Peyer's patch (tissue), 4 donors: ENCODE data around the gene NEK4.

Experiments used
- POLR2A ChIP-seq, 2 donors: fragments of 450-650 bp; IDR thresholded peaks; one replicate each; pipeline ENCODE4 v1.5.1; 2017; ENCODE audit warnings: antibody characterized with exemption in 2 of 2, mild to moderate bottlenecking in 2 of 2, moderate library complexity in 2 of 2
- TF ChIP-seq, protein P1 (sequence below), 6 experiments: fragments of 450-650 bp in 4 of 6; fragments of 200-600 bp in 2 of 6; sonication (generic) in 1 of 6; IDR thresholded peaks; one replicate each; pipeline ENCODE4 v1.5.1; 2017 to 2019; ENCODE audit warnings: antibody characterized with exemption in 6 of 6, mild to moderate bottlenecking in 3 of 6, moderate library complexity in 1 of 6

DNA sequence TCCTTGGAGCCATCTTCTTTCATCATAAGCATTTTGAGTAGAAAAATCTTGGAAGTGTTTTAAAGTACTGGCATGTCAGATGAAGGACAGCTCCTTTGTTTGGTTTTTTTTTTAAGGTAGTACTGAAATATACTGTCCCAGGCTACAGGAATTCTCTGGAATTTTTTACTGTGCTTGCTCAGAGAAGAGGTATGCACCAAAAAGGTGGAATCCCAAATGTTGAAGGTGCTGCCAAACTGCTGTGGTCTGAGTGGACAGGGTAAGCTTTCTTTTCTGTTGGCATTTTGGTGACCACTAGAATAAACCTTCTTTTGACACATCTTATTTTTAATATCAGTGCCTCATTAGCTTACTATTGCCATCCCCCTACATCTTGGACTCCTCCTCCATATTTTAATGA is 77.7 kb downstream of the NEK4 start:
- TF ChIP-seq, protein P1, sequence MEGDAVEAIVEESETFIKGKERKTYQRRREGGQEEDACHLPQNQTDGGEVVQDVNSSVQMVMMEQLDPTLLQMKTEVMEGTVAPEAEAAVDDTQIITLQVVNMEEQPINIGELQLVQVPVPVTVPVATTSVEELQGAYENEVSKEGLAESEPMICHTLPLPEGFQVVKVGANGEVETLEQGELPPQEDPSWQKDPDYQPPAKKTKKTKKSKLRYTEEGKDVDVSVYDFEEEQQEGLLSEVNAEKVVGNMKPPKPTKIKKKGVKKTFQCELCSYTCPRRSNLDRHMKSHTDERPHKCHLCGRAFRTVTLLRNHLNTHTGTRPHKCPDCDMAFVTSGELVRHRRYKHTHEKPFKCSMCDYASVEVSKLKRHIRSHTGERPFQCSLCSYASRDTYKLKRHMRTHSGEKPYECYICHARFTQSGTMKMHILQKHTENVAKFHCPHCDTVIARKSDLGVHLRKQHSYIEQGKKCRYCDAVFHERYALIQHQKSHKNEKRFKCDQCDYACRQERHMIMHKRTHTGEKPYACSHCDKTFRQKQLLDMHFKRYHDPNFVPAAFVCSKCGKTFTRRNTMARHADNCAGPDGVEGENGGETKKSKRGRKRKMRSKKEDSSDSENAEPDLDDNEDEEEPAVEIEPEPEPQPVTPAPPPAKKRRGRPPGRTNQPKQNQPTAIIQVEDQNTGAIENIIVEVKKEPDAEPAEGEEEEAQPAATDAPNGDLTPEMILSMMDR (IDR thresholded peaks at IDR 0.05) = no peak
- no peak for TF ChIP-seq POLR2A (IDR thresholded peaks at IDR 0.05)
